NT2/D1 (cell line): Measurements from ENCODE around the gene INPP5K.

Experiments used
- SUZ12 ChIP-seq: IDR thresholded peaks from 2 replicates; pipeline ENCODE4 v1.6.1; 2011; ENCODE audit not compliant: insufficient read length, insufficient read depth; ENCODE audit errors: extremely low read depth
- YY1 ChIP-seq: IDR thresholded peaks from 2 replicates; pipeline ENCODE4 v1.6.1; 2011; ENCODE audit not compliant: insufficient read length, insufficient read depth
- ZNF274 ChIP-seq: IDR thresholded peaks from 2 replicates; pipeline ENCODE4 v1.6.1; 2011; ENCODE audit warnings: mild to moderate bottlenecking, low read depth, low read length

DNA sequence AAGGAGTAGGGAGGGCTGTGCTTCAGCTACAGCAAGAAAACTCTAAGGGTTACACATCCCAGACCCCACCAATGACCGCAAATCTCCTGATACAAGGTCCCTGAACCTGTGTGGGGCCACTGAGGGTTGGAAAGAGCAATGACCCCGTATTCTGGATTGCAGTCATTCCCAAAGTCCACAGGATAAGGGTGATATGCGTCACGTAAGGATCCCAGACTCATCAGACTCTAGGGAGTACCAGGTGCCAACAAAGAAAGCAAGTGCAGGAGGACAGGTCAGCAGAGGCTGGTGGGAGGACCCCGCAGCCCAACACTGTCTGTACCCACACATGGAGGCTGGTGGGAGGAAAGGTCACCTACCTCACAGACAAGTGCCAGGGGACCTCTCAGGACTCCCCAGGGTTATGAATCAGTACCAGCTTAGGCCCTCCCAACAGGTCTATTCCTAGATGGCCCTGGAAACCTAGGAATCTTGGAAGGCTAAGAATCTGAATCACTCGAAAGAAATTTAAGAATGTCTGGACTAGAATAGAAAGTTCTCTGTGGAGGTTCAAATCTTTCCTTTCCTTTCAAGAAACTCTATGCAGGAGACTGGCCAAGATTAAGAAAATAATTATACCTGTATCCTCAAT lies 30.0 kb upstream of the INPP5K start:
- no peak for TF ChIP-seq YY1
- TF ChIP-seq ZNF274, result no peak
- TF ChIP-seq SUZ12, result no peak
